HFFc6 (cell line): ENCODE data around the gene PIAS3. TPM values are rescaled to one million over a fixed set of nuclear protein-coding genes. Genes with fewer than 3 reads are reported as not detected.

Experiments used
- DNase-seq: peaks from one replicate; pipeline ENCODE4 v3.0.0-alpha.2; 2018
- H3K27ac Mint-ChIP-seq: 2 replicates; pipeline ENCODE4 v1.8.0; 2020; ENCODE audit warnings: mild to moderate bottlenecking, mixed read lengths
- H3K27me3 Mint-ChIP-seq: 2 replicates; pipeline ENCODE4 v1.8.0; 2021; ENCODE audit warnings: mild to moderate bottlenecking, moderate library complexity, mixed read lengths; ENCODE audit not compliant: insufficient read depth
- H3K36me3 Mint-ChIP-seq: 2 replicates; pipeline ENCODE4 v1.8.0; 2021; ENCODE audit warnings: low read depth, mixed read lengths
- H3K4me1 Mint-ChIP-seq: 2 replicates; pipeline ENCODE4 v1.8.0; 2020; ENCODE audit warnings: low read depth, mixed read lengths
- H3K4me3 Mint-ChIP-seq: 2 replicates; pipeline ENCODE4 v1.8.0; 2020; ENCODE audit warnings: mild to moderate bottlenecking, moderate library complexity, mixed read lengths
- H3K9me3 Mint-ChIP-seq: 2 replicates; pipeline ENCODE4 v1.8.0; 2020; ENCODE audit warnings: mild to moderate bottlenecking, mixed read lengths
- total RNA-seq, 6 experiments: library from RNA; stranded (reverse); fragmentation: NEBNext Ultra II Directional; extraction: Animal tissue kit (Norgen Biotek cat#: 25700); gene quantifications; 2 replicates in 1 of 6; 3 replicates in 5 of 6; pipeline ENCODE4 v1.2.3, GENCODE V29; 2021
- TF ChIP-seq, protein P1 (sequence below): fragments of 200-600 bp; sonication (generic); IDR thresholded peaks from 2 replicates; pipeline ENCODE4 v1.5.0; 2021; ENCODE audit warnings: antibody characterized with exemption, mild to moderate bottlenecking

PIAS3 gene
- total RNA-seq, 6 experiments from 2014 or later: 45.2 to 53.8 (median 51.6) TPM

DNA sequence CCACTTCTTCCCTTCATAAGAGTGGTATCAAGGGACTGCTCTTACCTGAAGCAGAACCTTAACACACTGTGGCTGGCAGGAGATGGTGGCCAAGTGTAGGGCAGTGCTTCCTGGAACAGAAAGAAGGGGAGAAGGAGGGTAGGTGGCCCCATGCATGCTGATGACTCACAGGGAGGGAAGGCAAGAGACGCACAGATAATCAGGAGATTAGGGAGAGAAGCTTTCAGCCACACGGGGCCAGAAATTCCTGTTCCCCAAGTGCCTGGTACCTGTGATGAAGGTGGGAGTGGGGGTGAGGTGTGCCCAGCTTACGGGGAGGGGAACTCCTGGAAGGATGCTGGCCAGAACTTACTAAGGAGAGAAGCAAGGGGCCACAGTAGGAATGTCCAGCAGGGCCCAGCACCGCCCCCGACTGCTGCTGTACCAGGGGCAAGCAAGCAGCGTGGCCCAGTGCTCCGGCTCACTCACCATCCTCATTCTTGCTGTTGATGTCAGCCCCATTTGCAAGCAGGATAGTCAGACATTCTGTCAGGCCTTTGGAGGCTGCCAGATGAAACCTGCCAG lies 19.1 kb upstream of the PIAS3 start:
- H3K9me3 Mint-ChIP-seq: no peaks in the 10 kb centered on the region
- peaks cover 17% of the 10 kb centered on the region for H3K4me1 Mint-ChIP-seq
- peak overlapping the region; percentile 7; the same call in 1 of the 2 replicates for H3K27ac Mint-ChIP-seq
- peaks cover 14% of the 10 kb centered on the region for H3K27me3 Mint-ChIP-seq
- no peak for DNase-seq
- TF ChIP-seq, protein P1, sequence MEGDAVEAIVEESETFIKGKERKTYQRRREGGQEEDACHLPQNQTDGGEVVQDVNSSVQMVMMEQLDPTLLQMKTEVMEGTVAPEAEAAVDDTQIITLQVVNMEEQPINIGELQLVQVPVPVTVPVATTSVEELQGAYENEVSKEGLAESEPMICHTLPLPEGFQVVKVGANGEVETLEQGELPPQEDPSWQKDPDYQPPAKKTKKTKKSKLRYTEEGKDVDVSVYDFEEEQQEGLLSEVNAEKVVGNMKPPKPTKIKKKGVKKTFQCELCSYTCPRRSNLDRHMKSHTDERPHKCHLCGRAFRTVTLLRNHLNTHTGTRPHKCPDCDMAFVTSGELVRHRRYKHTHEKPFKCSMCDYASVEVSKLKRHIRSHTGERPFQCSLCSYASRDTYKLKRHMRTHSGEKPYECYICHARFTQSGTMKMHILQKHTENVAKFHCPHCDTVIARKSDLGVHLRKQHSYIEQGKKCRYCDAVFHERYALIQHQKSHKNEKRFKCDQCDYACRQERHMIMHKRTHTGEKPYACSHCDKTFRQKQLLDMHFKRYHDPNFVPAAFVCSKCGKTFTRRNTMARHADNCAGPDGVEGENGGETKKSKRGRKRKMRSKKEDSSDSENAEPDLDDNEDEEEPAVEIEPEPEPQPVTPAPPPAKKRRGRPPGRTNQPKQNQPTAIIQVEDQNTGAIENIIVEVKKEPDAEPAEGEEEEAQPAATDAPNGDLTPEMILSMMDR: no peak
- H3K4me3 Mint-ChIP-seq: no peak overlapping the region
- H3K36me3 Mint-ChIP-seq: no peaks in the 10 kb centered on the region

DNA sequence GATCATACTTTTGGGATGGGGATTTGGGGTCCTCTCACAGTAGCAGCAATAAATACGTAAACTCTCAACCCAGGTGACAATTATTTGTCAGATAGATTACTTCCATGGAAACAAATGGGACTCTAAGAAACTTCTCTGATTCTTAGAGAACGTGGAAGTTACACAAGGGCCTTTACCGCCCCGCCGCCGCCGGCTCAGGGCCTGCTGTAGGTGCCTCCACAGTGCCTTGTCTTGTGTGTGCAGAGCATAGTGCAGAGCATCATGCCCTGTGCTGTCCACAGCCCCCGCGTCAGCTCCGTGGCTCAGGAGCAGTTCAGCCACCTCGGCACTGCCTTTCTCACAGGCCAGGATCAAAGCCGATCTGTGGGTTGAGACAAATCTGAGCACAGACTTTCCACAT lies 15.8 kb upstream of the PIAS3 start:
- H3K4me1 Mint-ChIP-seq: peaks cover 35% of the 10 kb centered on the region
- H3K27me3 Mint-ChIP-seq: peaks cover 22% of the 10 kb centered on the region
- no peaks in the 10 kb centered on the region for H3K36me3 Mint-ChIP-seq
- no peak overlapping the region for H3K4me3 Mint-ChIP-seq
- TF ChIP-seq, protein P1: no peak
- DNase-seq: no peak
- H3K9me3 Mint-ChIP-seq: no peaks in the 10 kb centered on the region
- no peak overlapping the region for H3K27ac Mint-ChIP-seq

DNA sequence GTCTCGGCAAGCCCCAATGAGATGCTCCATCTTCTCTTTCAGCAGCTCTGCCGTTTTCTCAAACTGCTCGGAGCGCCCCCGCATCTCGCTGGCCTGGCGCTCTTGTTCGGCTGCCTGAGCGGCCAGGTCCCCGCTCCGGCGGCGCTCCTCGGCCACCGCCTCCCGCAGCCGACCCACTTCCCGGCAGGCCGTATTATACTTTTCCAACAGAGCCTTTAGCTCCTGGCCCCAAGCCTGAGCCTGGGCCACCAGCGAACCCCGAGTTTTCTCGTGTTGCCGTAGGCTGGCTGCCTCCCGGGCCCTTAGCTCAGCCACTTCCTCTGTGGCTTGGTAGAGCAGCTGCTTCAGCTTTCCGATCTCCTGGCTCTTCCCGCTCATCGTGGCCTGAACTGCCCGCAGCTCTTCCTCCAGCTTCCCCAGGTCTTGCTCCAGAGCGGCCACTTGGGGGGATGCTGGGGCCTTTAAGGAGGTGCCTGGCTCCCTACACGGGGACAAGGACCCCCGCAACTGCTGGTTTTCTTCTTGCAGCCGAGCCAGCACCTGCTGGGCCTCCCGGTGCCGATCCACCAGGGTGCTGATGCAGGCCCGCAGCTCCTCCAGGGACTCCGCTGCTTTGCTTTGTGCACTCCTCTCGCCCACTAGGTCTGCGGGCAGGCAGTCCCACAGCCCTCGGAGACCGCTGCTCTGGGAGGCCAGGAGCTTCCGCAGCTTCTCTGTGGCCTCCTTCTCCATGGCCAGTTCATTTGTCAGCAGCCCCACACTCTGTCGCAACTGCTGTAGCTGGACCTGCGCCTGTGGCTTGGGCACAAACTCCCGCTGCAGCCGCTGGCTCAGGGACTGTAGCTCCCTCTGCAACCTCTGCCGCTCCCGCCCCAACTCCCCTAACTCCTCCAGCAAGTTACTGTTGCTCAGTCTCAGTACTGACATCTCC lies 13.4 kb upstream of the PIAS3 start:
- peaks cover 22% of the 10 kb centered on the region for H3K27me3 Mint-ChIP-seq
- peaks cover 19% of the 10 kb centered on the region for H3K4me1 Mint-ChIP-seq
- peak; percentile 25 for DNase-seq
- H3K9me3 Mint-ChIP-seq: no peaks in the 10 kb centered on the region
- TF ChIP-seq, protein P1: no peak
- no peaks in the 10 kb centered on the region for H3K36me3 Mint-ChIP-seq
- H3K4me3 Mint-ChIP-seq: peak overlapping the region; percentile 87
- peak overlapping the region; percentile 77 for H3K27ac Mint-ChIP-seq

DNA sequence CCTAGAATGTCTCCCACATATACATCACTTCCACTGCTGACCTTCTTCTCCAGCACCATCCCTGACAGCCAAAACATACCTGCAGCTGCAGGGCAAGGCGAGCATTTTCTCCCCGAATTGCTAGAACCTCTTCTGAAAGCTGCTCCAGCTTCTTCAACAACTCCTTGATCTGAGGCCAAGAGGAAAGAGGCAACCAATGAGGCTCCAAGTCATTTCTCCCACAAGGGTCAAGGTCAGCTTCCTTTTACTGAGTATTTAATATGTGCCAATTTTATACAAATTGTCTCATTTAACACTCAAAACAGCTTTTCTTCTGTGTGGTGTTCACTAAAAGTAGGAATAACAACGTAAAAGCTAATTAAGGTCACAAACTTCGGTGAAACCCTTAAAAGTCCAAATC lies 9.4 kb upstream of the PIAS3 start:
- H3K27ac Mint-ChIP-seq: no peak overlapping the region
- TF ChIP-seq, protein P1: no peak
- no peak for DNase-seq
- no peaks in the 10 kb centered on the region for H3K36me3 Mint-ChIP-seq
- no peak overlapping the region for H3K4me3 Mint-ChIP-seq
- H3K4me1 Mint-ChIP-seq: peaks cover 19% of the 10 kb centered on the region
- H3K9me3 Mint-ChIP-seq: no peaks in the 10 kb centered on the region
- H3K27me3 Mint-ChIP-seq: peaks cover 16% of the 10 kb centered on the region

DNA sequence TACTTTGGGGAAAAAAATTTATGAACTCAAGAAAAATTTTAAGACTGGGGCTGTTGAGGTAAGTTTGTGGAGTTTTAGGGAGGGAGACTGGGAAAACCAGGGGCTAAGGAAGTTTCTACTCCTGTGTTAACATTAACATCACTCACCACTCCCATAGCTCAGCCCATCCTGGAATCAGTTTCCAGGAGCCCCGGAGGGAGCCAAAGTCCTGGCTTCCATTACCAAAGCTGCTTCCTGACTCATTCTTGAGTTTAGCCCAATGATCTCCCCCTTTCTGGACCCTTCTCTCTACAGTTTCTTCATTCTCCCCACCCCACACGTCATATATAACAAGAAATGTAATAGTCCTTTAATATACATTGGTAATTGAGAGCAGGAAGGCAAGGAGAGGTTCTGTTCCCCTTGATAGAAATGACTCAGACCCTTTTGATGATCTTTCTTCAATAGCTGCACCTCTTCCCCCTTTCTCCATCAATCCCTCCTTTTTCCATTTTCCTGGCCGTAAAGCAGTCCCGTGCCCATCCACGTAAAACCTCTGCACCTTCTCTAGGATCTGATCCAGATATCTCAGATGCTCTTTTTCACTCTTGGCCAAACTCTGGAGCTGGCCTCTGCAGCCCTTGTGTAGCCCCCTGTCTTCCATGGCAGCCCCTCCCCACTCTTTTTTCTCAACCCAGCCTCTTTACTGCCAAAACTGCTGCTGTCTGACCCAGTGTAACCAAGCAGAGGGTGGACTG lies 4.6 kb upstream of the PIAS3 start:
- TF ChIP-seq, protein P1: no peak
- Mint-ChIP-seq H3K27me3 (peaks cover 11% of the 10 kb centered on the region), H3K4me3 (no peak overlapping the region), H3K9me3 (no peaks in the 10 kb centered on the region), H3K4me1 (peaks cover 5% of the 10 kb centered on the region), H3K36me3 (no peaks in the 10 kb centered on the region), H3K27ac (no peak overlapping the region)
- DNase-seq: no peak
